Measurements from ENCODE around the gene CENPF.
"Not testable (repeated sequence)": the region's sequence is repeated elsewhere in the genome, so short reads cannot be mapped to it uniquely, and the experiment has no call there.

The CENPF gene

GRCh38 chr1:214658785-214659184 is 55.8 kb downstream of the CENPF start:
- Histone ChIP-seq H3K9ac (no peak overlapping the region), H3K27me3 (no peaks in the 10 kb centered on the region), H3K36me3 (peaks cover 33 to 100% (median 100%) of the 10 kb centered on the region in 11 experiments), H3K4me1 (no peaks in the 10 kb centered on the region), H3K9me3 (replicated peaks in 1 of 11) (no peaks in the 10 kb centered on the region), H4K20me1 (peaks cover 0 to 6% (median 0%) of the 10 kb centered on the region in 11 experiments; a peak in 6 of 22 replicates), H3K27ac (no peak overlapping the region), H3K4me2 (no peak overlapping the region), H3K4me3 (no peak overlapping the region)
- no peak for TF ChIP-seq Cebpa-rat (IDR thresholded peaks at IDR 0.05)

GRCh38 chr1:214660190-214660589 is 57.2 kb downstream of the CENPF start:
- Histone ChIP-seq H3K9me3 (replicated peaks in 1 of 11) (no peaks in the 10 kb centered on the region), H3K4me2 (no peak overlapping the region), H3K9ac (no peak overlapping the region), H4K20me1 (peaks cover 0 to 6% (median 0%) of the 10 kb centered on the region in 11 experiments; a peak in 6 of 22 replicates), H3K27me3 (no peaks in the 10 kb centered on the region), H3K4me1 (no peaks in the 10 kb centered on the region), H3K36me3 (peaks cover 43 to 100% (median 100%) of the 10 kb centered on the region in 11 experiments), H3K27ac (no peak overlapping the region), H3K4me3 (no peak overlapping the region)
- no peak for TF ChIP-seq Cebpa-rat (IDR thresholded peaks at IDR 0.05)

GRCh38 chr1:214660900-214661299 is 57.9 kb downstream of the CENPF start:
- H3K4me3 ChIP-seq: no peak overlapping the region
- no peak overlapping the region for H3K9ac ChIP-seq
- no peak for TF ChIP-seq Cebpa-rat (IDR thresholded peaks at IDR 0.05)
- peaks cover 0 to 6% (median 0%) of the 10 kb centered on the region in 11 experiments; a peak in 6 of 22 replicates for H4K20me1 ChIP-seq
- no peak overlapping the region for H3K27ac ChIP-seq
- peaks cover 40 to 100% (median 100%) of the 10 kb centered on the region in 11 experiments for H3K36me3 ChIP-seq
- H3K4me1 ChIP-seq: no peaks in the 10 kb centered on the region
- no peaks in the 10 kb centered on the region for H3K9me3 ChIP-seq (replicated peaks in 1 of 11)
- no peak overlapping the region for H3K4me2 ChIP-seq
- H3K27me3 ChIP-seq: no peaks in the 10 kb centered on the region

- Histone ChIP-seq H3K4me1 (no peaks in the 10 kb centered on the region), H3K9ac (no peak overlapping the region), H3K4me3 (no peak overlapping the region), H3K9me3 (replicated peaks in 1 of 11) (no peaks in the 10 kb centered on the region), H3K27me3 (no peaks in the 10 kb centered on the region), H3K36me3 (peaks cover 39 to 100% (median 100%) of the 10 kb centered on the region in 11 experiments), H3K27ac (no peak overlapping the region), H3K4me2 (no peak overlapping the region), H4K20me1 (peaks cover 0 to 6% (median 0%) of the 10 kb centered on the region in 11 experiments; a peak in 5 of 22 replicates)
- no peak for TF ChIP-seq Cebpa-rat (IDR thresholded peaks at IDR 0.05)
These were observed 59.3 kb downstream of the CENPF start for GRCh38 chr1:214662223-214662785.

GRCh38 chr1:214664651-214665433 is 61.8 kb downstream of the CENPF start:
- H3K27ac ChIP-seq: no peak overlapping the region
- H3K9ac ChIP-seq: no peak overlapping the region
- peaks cover 35 to 100% (median 98%) of the 10 kb centered on the region in 11 experiments for H3K36me3 ChIP-seq
- H3K4me2 ChIP-seq: no peak overlapping the region
- H3K4me1 ChIP-seq: no peaks in the 10 kb centered on the region
- H3K27me3 ChIP-seq: no peaks in the 10 kb centered on the region
- no peak overlapping the region for H3K4me3 ChIP-seq
- no peak for TF ChIP-seq Cebpa-rat (IDR thresholded peaks at IDR 0.05)
- no peaks in the 10 kb centered on the region for H3K9me3 ChIP-seq (replicated peaks in 1 of 11)
- peaks cover 0 to 6% (median 0%) of the 10 kb centered on the region in 11 experiments; a peak in 4 of 22 replicates for H4K20me1 ChIP-seq

- no peak overlapping the region for H3K4me3 ChIP-seq
- no peak for TF ChIP-seq Cebpa-rat (IDR thresholded peaks at IDR 0.05)
- no peaks in the 10 kb centered on the region for H3K4me1 ChIP-seq
- H3K9me3 ChIP-seq (replicated peaks in 1 of 11): no peaks in the 10 kb centered on the region
- H3K9ac ChIP-seq: no peak overlapping the region
- H4K20me1 ChIP-seq: peaks cover 0 to 6% (median 0%) of the 10 kb centered on the region in 11 experiments; a peak in 4 of 22 replicates
- peaks cover 35 to 100% (median 98%) of the 10 kb centered on the region in 11 experiments for H3K36me3 ChIP-seq
- no peak overlapping the region for H3K27ac ChIP-seq
- H3K4me2 ChIP-seq: no peak overlapping the region
- H3K27me3 ChIP-seq: no peaks in the 10 kb centered on the region
These were observed 62.7 kb downstream of the CENPF start for GRCh38 chr1:214665606-214666110.

- TF ChIP-seq Cebpa-rat (IDR thresholded peaks at IDR 0.05): no peak
- H3K27me3 ChIP-seq: no peaks in the 10 kb centered on the region
- peaks cover 35 to 100% (median 95%) of the 10 kb centered on the region in 11 experiments for H3K36me3 ChIP-seq
- no peak overlapping the region for H3K9ac ChIP-seq
- H3K4me2 ChIP-seq: no peak overlapping the region
- H3K4me3 ChIP-seq: no peak overlapping the region
- H3K9me3 ChIP-seq (replicated peaks in 1 of 11): 0 out of 22 replicates have a peak, but pooled peaks cover 0 to 1% (median 0%) of the 10 kb centered on the region in 11 experiments
- no peak overlapping the region for H3K27ac ChIP-seq
- H4K20me1 ChIP-seq: peaks cover 0 to 1% (median 0%) of the 10 kb centered on the region in 11 experiments; a peak in 3 of 22 replicates
- no peaks in the 10 kb centered on the region for H3K4me1 ChIP-seq
These were observed 63.7 kb downstream of the CENPF start for GRCh38 chr1:214666674-214667073.

GRCh38 chr1:214670098-214670497 is 67.1 kb downstream of the CENPF start:
- H3K36me3 ChIP-seq: peaks cover 18 to 74% (median 68%) of the 10 kb centered on the region in 11 experiments
- H3K9me3 ChIP-seq (replicated peaks in 1 of 11): peaks cover 0 to 18% (median 7%) of the 10 kb centered on the region in 11 experiments; a peak in 10 of 22 replicates
- H3K27me3 ChIP-seq: no peaks in the 10 kb centered on the region
- no peak overlapping the region for H3K9ac ChIP-seq
- no peaks in the 10 kb centered on the region for H4K20me1 ChIP-seq
- no peak overlapping the region for H3K4me3 ChIP-seq
- no peak overlapping the region for H3K27ac ChIP-seq
- H3K4me2 ChIP-seq: no peak overlapping the region
- no peaks in the 10 kb centered on the region for H3K4me1 ChIP-seq
- no peak for TF ChIP-seq Cebpa-rat (IDR thresholded peaks at IDR 0.05)

GRCh38 chr1:214673029-214673428 is 70.0 kb downstream of the CENPF start:
- peaks cover 0 to 45% (median 38%) of the 10 kb centered on the region in 11 experiments; a peak in 19 of 22 replicates for H3K36me3 ChIP-seq
- not testable (repeated sequence) for H3K27me3 ChIP-seq, H3K9ac ChIP-seq, H3K27ac ChIP-seq, H4K20me1 ChIP-seq, H3K4me2 ChIP-seq, H3K4me1 ChIP-seq, H3K4me3 ChIP-seq
- peaks cover 0 to 18% (median 7%) of the 10 kb centered on the region in 11 experiments; a peak in 10 of 22 replicates for H3K9me3 ChIP-seq (replicated peaks in 1 of 11)
